Keratinocyte (primary cell): ENCODE measurements around the gene CSNK1A1. TPM values are rescaled to one million over a fixed set of nuclear protein-coding genes. Genes with fewer than 3 reads are reported as not detected.

Experiments
- DNase-seq: peaks from one replicate; pipeline ENCODE4 v3.0.0-alpha.2; 2011; ENCODE audit warnings: low read depth, missing footprints, low spot score
- FAIRE-seq: peaks from 2 replicates; lab custom pipeline; 2011; peaks lifted over from hg19 to GRCh38; lab: Jason Lieb, UNC
- H2AFZ ChIP-seq: 2 replicates; pipeline ENCODE4 v1.6.0; 2012; ENCODE audit warnings: low read length, control low read depth, inconsistent platforms; ENCODE audit not compliant: control insufficient read depth
- H3K27ac ChIP-seq: 2 replicates; pipeline ENCODE4 v1.5.1; 2011; ENCODE audit warnings: low read length; ENCODE audit not compliant: control insufficient read depth, insufficient read depth
- H3K27me3 ChIP-seq: 3 replicates; pipeline ENCODE4 v1.6.0; 2011; ENCODE audit warnings: low read length; ENCODE audit not compliant: control insufficient read depth, insufficient read depth; ENCODE audit errors: extremely low read depth
- H3K36me3 ChIP-seq, 2 experiments: 2 replicates in 1 of 2; 3 replicates in 1 of 2; pipeline ENCODE4 v1.5.1; 2011; ENCODE audit warnings: low read length in 2 of 2, mild to moderate bottlenecking in 1 of 2; ENCODE audit not compliant: control insufficient read depth in 2 of 2, insufficient read depth in 2 of 2; ENCODE audit errors: extremely low read depth in 1 of 2
- H3K4me1 ChIP-seq: 3 replicates; pipeline ENCODE4 v1.5.1; 2011; ENCODE audit warnings: low read length; ENCODE audit not compliant: control insufficient read depth, insufficient read depth; ENCODE audit errors: extremely low read depth
- H3K4me2 ChIP-seq: 3 replicates; pipeline ENCODE4 v1.6.0; 2011; ENCODE audit warnings: low read depth, low read length; ENCODE audit not compliant: control insufficient read depth, insufficient read depth; ENCODE audit errors: extremely low read depth
- H3K4me3 ChIP-seq, 3 experiments: fragments of 200-600 bp in 1 of 3; sonication (generic) in 1 of 3; 2 replicates in 2 of 3; 3 replicates in 1 of 3; pipeline ENCODE4 v1.5.1; 2011 to 2016; ENCODE audit warnings: low read length in 3 of 3, mild to moderate bottlenecking in 3 of 3, control low read depth in 2 of 3, inconsistent platforms in 1 of 3, low read depth in 1 of 3, mixed read lengths in 1 of 3, mixed run types in 1 of 3, moderate library complexity in 1 of 3; ENCODE audit not compliant: control insufficient read depth in 2 of 3, insufficient read depth in 2 of 3; ENCODE audit errors: extremely low read depth in 1 of 3
- H3K79me2 ChIP-seq: 2 replicates; pipeline ENCODE4 v1.6.0; 2012; ENCODE audit warnings: low read length; ENCODE audit not compliant: control insufficient read depth, insufficient read depth
- H3K9ac ChIP-seq: 3 replicates; pipeline ENCODE4 v1.6.0; 2011; ENCODE audit warnings: low read length; ENCODE audit not compliant: control insufficient read depth, insufficient read depth; ENCODE audit errors: extremely low read depth
- H3K9me1 ChIP-seq: 3 replicates; pipeline ENCODE4 v1.6.0; 2011; ENCODE audit warnings: low read length; ENCODE audit not compliant: control insufficient read depth, insufficient read depth; ENCODE audit errors: extremely low read depth
- H3K9me3 ChIP-seq: 2 replicates; pipeline ENCODE4 v1.5.1; 2012; ENCODE audit warnings: low read depth, low read length; ENCODE audit not compliant: control insufficient read depth
- H4K20me1 ChIP-seq: 3 replicates; pipeline ENCODE4 v1.6.0; 2011; ENCODE audit warnings: low read length; ENCODE audit not compliant: control insufficient read depth, insufficient read depth; ENCODE audit errors: extremely low read depth
- CTCF ChIP-seq, 3 experiments: IDR thresholded peaks in 1 of 3; conservative IDR thresholded peaks in 1 of 3; optimal IDR thresholded peaks in 1 of 3; 2 replicates in 2 of 3; 3 replicates in 1 of 3; pipeline versions ENCODE3 to v1.5.1; 2011; ENCODE audit warnings: low read length in 3 of 3, mild to moderate bottlenecking in 3 of 3, moderate library complexity in 2 of 3, control low read depth in 1 of 3, inconsistent platforms in 1 of 3; ENCODE audit not compliant: insufficient read depth in 2 of 3; ENCODE audit errors: extremely low read depth in 1 of 3
- EZH2 ChIP-seq: IDR thresholded peaks from one replicate; pipeline ENCODE4 v1.6.1; 2012; ENCODE audit warnings: inconsistent platforms, mild to moderate bottlenecking, low read length, moderate library complexity
- dilution Hi-C: fragments of 300-500 bp; cut with MboI; formaldehyde crosslinking; loops from one replicate; pipeline ENCODE4 v1.7.0; 2020; ENCODE audit warnings: low sequenced_read_pairs; ENCODE audit not compliant: extremely low pct_ligation_motif_present
- polyA plus RNA-seq, 5 experiments: library from polyadenylated mRNA; depleted of rRNA in 3 of 5; stranded (reverse) in 3 of 5; stranded (forward) in 1 of 5; unstranded in 1 of 5; fragments of >200 nt; gene quantifications; 1 replicate in 1 of 5; 2 replicates in 3 of 5; 3 replicates in 1 of 5; pipeline versions ENCODE4 v1.2.1 to v1.2.3, GENCODE V29; 2011 to 2012; ENCODE audit warnings: missing spikeins in 2 of 5, low read depth in 1 of 5, low replicate concordance in 1 of 5

The CSNK1A1 gene
- polyA plus RNA-seq, 1 donor (not counting 4 experiments of a cell fraction or from before 2014, with no cell fraction given) = 289 TPM

GRCh38 chr5:149572170-149572569 is 20.9 kb upstream of the CSNK1A1 start:
- Histone ChIP-seq H3K27me3 (no peaks in the 10 kb centered on the region), H3K79me2 (no peaks in the 10 kb centered on the region), H3K9ac (no peak overlapping the region), H3K36me3 (no peaks in the 10 kb centered on the region), H3K9me3 (no peaks in the 10 kb centered on the region), H3K9me1 (no peaks in the 10 kb centered on the region), H2AFZ (no peak overlapping the region), H3K27ac (no peak overlapping the region), H3K4me3 (no peak overlapping the region), H4K20me1 (no peaks in the 10 kb centered on the region), H3K4me1 (no peaks in the 10 kb centered on the region), H3K4me2 (no peak overlapping the region)
- TF ChIP-seq EZH2 = no peak
- TF ChIP-seq CTCF (optimal IDR thresholded peaks at IDR 0.05 in 1 of 3, IDR thresholded peaks at IDR 0.05 in 1 of 3, conservative IDR thresholded peaks at IDR 0.05 in 1 of 3; ENCODE audit: extremely low read depth in 1 of 3, insufficient read depth in 2 of 3, low read length in 3 of 3) = no peak
- dilution Hi-C loops = no loop called here
- DNase-seq (no peak), FAIRE-seq (no peak)

- no peaks in the 10 kb centered on the region for H4K20me1 ChIP-seq
- H3K4me1 ChIP-seq = peaks cover 17% of the 10 kb centered on the region
- H3K27me3 ChIP-seq = no peaks in the 10 kb centered on the region
- no peaks in the 10 kb centered on the region for H3K36me3 ChIP-seq
- no peaks in the 10 kb centered on the region for H3K79me2 ChIP-seq
- H3K9me1 ChIP-seq = no peaks in the 10 kb centered on the region
- no peaks in the 10 kb centered on the region for H3K9me3 ChIP-seq
- dilution Hi-C loops = no loop called here
- no peak overlapping the region for H3K4me2 ChIP-seq
- no peak overlapping the region for H3K27ac ChIP-seq
- no peak overlapping the region for H2AFZ ChIP-seq
- no peak overlapping the region for H3K4me3 ChIP-seq
- FAIRE-seq (no peak), DNase-seq (no peak)
- no peak overlapping the region for H3K9ac ChIP-seq
- no peak for TF ChIP-seq EZH2
- TF ChIP-seq CTCF (optimal IDR thresholded peaks at IDR 0.05 in 1 of 3, IDR thresholded peaks at IDR 0.05 in 1 of 3, conservative IDR thresholded peaks at IDR 0.05 in 1 of 3; ENCODE audit: extremely low read depth in 1 of 3, insufficient read depth in 2 of 3, low read length in 3 of 3) = no peak
Measured at GRCh38 chr5:149567226-149567625, 16.0 kb upstream of the CSNK1A1 start.
